ENCODE measurements around the gene PRMT2. TPM values are rescaled to one million over a fixed set of nuclear protein-coding genes. Genes with fewer than 3 reads are reported as not detected.

The PRMT2 gene
- total RNA-seq, 1 experiment from 2014 or later, result 114 TPM

DNA sequence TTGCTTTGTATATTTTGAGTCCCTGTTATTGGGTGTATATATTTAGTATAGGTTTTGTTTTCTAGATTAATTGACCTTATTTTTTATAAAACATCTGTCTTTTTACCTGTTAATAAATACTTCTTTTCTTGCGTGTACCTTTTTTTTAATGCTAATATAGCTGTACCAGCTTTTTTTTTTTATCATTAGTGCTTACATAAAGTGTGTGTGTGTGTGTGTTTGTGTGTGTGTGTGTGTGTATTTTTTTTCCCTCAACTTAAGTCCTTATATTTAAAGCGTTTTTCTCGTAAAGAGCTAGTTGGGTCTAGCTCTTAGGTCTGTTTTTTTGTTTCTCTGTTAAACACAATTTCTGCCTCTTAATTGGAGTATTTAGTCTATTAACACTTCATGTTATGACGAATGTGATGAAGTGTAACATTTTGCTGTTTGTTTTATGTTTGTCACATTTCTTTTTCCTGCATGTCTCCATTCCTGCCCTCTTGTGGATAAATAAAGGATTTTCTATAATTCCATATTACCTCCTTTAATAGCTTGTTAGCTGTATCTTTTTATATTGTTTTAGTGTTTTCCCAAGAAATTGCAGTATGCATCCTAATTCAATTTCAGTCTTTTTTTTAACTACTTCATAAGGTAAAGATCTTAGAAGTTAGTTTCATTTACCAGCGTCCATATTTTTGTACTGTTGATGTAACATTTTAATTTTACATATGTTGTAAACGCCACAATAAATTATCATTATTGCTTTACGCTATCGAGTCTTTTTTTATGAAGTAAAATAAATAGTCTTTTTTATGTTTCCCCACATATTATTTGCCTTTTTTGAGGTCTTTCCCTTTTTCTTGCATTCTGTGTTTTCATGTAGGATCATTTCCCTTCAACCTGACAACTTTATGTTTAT lies 4.3 kb downstream of the PRMT2 start:
- DNase-seq (ENCODE audit: low read depth in 1 of 2, low spot score in 2 of 2), result peak in 1 of 2 experiments; percentile 29

DNA sequence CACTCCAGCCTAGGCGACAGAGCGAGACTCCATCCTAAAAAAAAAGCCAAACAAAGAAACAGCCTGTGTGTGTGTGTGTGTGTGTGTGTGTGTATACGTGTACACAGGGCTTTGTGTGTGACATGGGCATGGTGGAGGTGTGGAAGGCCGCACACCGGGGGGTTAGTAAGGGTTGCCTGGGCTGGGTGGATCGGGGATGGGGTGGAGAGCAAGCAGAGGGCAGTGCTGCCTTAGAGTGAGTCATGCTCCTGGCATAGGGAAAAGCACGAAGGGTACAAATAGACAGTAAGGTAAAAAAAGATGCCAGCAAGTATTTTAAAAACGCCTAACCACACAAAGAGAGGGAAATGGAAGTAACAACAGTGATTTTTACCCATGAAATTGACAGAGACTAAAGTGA lies 6.2 kb downstream of the PRMT2 start:
- Histone ChIP-seq H3K4me3 (no peak overlapping the region), H3K27ac (no peak overlapping the region), H3K4me1 (replicated peaks) (peaks cover 11% of the 10 kb centered on the region; the same call in 1 of the 2 replicates), H3K36me3 (peaks cover 60% of the 10 kb centered on the region), H3K9me3 (replicated peaks) (no peaks in the 10 kb centered on the region), H3K27me3 (replicated peaks) (no peaks in the 10 kb centered on the region)
- DNase-seq (ENCODE audit: low read depth in 1 of 2, low spot score in 2 of 2), result no peak

More for the DNA sequence above, 4.3 kb downstream of the PRMT2 start:
- no peaks in the 10 kb centered on the region for H3K9me3 ChIP-seq (replicated peaks)
- H3K36me3 ChIP-seq, result peaks cover 50% of the 10 kb centered on the region
- H3K27me3 ChIP-seq (replicated peaks), result no peaks in the 10 kb centered on the region
- H3K4me3 ChIP-seq, result no peak overlapping the region
- H3K4me1 ChIP-seq (replicated peaks), result peaks cover 21% of the 10 kb centered on the region
- no peak overlapping the region for H3K27ac ChIP-seq

DNA sequence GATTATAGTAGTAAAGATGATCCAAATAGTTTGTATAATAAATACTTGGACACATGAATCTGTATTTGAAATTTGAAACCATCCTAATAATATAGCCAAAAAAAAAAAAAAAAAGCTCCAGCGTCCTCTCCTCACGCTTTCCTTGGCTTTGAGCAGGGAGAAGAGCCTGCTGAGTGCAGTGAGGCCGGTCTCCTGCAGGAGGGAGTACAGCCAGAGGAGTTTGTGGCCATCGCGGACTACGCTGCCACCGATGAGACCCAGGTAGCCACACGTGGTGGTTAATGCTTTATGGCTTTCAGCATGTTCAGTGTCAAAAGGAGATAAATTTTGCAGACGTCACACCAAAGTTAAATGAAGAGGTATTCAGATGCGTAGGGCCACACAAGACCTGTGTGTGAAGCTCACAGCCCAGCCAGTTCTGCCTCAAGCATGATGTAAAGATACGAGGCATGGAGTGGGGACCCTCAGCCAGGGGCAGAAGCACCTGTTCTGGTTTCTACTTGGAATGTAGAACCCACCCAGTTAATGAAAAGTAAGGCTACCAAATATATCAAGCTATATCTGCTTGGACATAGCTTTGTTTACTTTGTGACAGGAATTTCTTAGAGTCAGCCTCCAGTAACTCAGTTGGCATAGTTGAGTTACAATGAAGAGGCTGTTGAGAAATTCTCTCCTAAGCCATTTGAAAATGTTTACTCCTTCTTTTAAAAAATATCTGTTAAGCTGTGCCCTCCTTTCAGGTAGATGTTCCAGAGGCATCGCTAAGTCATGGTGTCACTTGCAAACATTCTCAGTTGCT lies 8.1 kb downstream of the PRMT2 start:
- peaks cover 61% of the 10 kb centered on the region for H3K36me3 ChIP-seq
- no peaks in the 10 kb centered on the region for H3K9me3 ChIP-seq (replicated peaks)
- DNase-seq (ENCODE audit: low read depth in 1 of 2, low spot score in 2 of 2), result no peak
- no peak overlapping the region for H3K4me3 ChIP-seq
- H3K27me3 ChIP-seq (replicated peaks), result no peaks in the 10 kb centered on the region
- no peak overlapping the region for H3K27ac ChIP-seq
- H3K4me1 ChIP-seq (replicated peaks), result no peaks in the 10 kb centered on the region

DNA sequence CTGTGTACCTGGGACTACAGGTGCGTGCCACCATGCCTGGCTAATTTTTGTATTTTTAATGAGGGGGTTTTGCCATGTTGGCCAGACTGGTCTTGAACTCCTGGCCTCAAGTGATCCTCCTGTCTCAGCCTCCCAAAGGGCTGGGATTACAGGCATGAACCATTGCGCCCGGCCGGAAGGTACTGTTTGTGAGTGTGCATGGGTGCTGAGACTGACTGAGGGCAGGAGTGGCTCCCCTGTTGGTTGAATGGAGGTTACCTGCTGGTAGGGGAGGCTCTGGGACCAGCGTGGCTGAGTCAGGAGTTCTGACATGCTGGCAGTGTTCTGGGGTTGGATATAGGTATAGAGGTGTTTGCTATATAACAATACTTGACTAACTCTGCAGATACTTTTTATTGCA lies 10.4 kb downstream of the PRMT2 start:
- no peaks in the 10 kb centered on the region for H3K4me1 ChIP-seq (replicated peaks)
- no peak overlapping the region for H3K27ac ChIP-seq
- DNase-seq (ENCODE audit: low read depth in 1 of 2, low spot score in 2 of 2), result no peak
- no peaks in the 10 kb centered on the region for H3K27me3 ChIP-seq (replicated peaks)
- H3K9me3 ChIP-seq (replicated peaks), result no peaks in the 10 kb centered on the region
- no peak overlapping the region for H3K4me3 ChIP-seq
- H3K36me3 ChIP-seq, result peaks cover 84% of the 10 kb centered on the region

DNA sequence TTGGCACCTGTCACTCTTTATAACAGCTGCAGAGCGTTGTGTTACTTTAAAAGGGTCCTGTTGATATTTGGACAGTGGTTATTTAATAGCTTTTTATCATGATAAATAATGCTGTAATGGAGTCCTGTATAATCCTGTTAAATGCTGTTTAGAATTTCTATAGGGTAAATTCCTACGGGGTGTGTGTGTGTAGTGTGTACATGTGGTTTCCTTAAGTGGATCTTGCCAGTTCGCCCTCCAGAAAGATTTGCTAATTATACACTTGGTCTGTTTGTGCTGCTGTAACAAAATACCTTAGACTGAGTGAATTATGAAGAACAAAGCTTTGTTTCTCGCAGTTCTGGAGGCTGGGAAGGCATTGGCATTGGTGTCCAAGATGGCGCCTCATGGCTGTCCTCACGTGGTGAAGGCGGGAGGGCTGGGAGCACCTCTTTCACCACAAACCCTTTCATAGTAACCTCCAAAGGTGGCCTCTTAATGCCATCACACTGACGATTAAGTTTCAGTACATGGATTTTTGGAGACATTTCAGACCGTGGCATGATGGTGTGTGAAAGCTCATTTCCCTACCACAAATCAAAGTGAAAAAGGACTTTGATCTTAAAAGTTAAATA lies 11.2 kb downstream of the PRMT2 start:
- Histone ChIP-seq H3K27ac (no peak overlapping the region), H3K36me3 (peaks cover 86% of the 10 kb centered on the region), H3K4me1 (replicated peaks) (no peaks in the 10 kb centered on the region)

DNA sequence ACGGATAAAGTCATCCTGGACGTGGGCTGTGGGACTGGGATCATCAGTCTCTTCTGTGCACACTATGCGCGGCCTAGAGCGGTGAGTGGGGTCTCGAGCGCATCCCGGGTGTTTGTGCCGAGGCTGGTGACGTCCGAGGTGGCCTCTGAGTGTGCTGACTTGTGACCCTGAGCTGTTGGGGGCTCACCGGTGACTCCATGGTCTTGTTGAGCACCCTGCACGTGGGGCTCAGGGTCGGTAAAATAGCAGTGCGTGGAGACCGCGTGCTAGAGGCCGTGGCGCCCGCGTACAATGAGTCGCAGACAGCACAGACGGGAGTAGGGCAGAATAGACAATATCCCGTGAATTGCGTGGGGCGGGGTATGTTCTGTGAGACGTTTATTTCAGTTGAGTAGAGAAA lies 13.1 kb downstream of the PRMT2 start:
- no peak for DNase-seq (ENCODE audit: low read depth in 1 of 2, low spot score in 2 of 2)
- Histone ChIP-seq H3K4me3 (no peak overlapping the region), H3K36me3 (peaks cover 93% of the 10 kb centered on the region), H3K27me3 (replicated peaks) (no peaks in the 10 kb centered on the region), H3K9me3 (replicated peaks) (no peaks in the 10 kb centered on the region), H3K27ac (no peak overlapping the region), H3K4me1 (replicated peaks) (no peaks in the 10 kb centered on the region)

More for the DNA sequence above, 11.2 kb downstream of the PRMT2 start:
- H3K9me3 ChIP-seq (replicated peaks), result no peaks in the 10 kb centered on the region
- no peaks in the 10 kb centered on the region for H3K27me3 ChIP-seq (replicated peaks)
- H3K4me3 ChIP-seq, result no peak overlapping the region
- no peak for DNase-seq (ENCODE audit: low read depth in 1 of 2, low spot score in 2 of 2)

DNA sequence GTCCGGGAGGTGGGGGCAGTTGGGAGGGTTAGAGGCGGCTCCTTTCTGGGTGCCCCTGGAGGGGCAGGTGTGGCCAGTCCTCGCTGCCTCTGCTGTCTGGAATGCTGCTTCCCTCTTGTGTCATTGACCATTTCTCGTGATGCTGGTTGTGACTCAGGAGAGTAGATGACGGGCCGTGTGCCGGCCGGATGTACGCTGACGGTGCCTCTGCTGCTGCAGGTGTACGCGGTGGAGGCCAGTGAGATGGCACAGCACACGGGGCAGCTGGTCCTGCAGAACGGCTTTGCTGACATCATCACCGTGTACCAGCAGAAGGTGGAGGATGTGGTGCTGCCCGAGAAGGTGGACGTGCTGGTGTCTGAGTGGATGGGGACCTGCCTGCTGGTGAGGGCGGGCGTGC lies 13.9 kb downstream of the PRMT2 start:
- H3K27me3 ChIP-seq (replicated peaks), result no peaks in the 10 kb centered on the region
- no peak overlapping the region for H3K27ac ChIP-seq
- H3K4me3 ChIP-seq, result no peak overlapping the region
- H3K4me1 ChIP-seq (replicated peaks), result no peaks in the 10 kb centered on the region
- H3K36me3 ChIP-seq, result peaks cover 93% of the 10 kb centered on the region
- 0 out of 2 replicates have a peak, but pooled peaks cover 3% of the 10 kb centered on the region for H3K9me3 ChIP-seq (replicated peaks)
- no peak for DNase-seq (ENCODE audit: low read depth in 1 of 2, low spot score in 2 of 2)

DNA sequence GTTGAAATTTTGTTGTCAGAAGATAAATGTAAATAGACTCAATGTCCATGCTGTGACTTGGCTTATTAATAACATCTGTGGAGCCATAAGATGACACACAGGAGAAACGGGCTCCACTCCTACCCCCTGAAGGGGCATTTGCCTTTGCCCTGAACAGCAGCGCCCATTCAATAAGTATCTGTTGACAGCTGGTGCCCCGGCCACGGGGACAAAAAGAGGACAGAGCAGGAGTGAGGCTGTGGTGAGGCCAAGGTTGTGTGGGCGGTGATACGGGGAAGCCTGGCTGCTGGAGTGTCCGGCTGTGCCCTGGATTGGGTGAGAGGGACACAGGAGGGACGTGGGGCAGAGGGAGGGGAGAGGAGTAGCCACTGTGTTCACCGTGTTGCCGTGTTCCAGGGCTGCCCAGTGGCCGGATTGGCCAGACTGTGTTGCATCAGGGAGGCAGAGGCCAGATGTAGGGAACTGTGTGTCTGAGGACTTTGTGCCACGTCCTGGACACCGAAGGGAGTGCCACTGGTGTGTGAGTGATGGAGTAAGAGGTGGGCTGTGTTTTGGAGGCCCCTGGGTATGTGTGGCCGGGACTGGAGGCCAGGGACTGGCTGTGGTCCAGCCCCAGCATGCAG lies 15.1 kb downstream of the PRMT2 start:
- H3K9me3 ChIP-seq (replicated peaks), result 0 out of 2 replicates have a peak, but pooled peaks cover 3% of the 10 kb centered on the region
- no peak overlapping the region for H3K27ac ChIP-seq
- H3K36me3 ChIP-seq, result peaks cover 95% of the 10 kb centered on the region
- no peak for DNase-seq (ENCODE audit: low read depth in 1 of 2, low spot score in 2 of 2)
- H3K4me3 ChIP-seq, result no peak overlapping the region
- no peaks in the 10 kb centered on the region for H3K4me1 ChIP-seq (replicated peaks)
- no peaks in the 10 kb centered on the region for H3K27me3 ChIP-seq (replicated peaks)

DNA sequence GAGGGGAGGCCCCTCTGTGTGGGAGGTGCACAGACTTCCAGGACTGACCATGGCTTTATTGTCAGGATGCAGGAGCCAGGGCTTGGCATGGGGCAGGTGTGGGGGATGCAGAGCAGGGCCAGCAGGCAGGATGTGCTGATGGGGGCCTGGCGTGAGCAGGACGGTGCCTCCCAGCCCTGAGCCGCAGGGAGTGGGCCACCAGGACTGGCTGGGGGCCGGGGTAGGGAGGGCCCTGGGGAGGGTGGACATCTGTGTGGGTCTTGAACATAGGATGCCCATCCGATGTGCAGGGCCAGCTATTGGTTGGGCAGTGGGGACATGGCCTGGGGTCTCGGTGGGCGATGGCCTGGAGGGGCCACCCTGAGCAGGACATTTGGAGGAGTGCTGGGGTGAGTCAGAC lies 15.6 kb downstream of the PRMT2 start:
- Histone ChIP-seq H3K9me3 (replicated peaks) (0 out of 2 replicates have a peak, but pooled peaks cover 3% of the 10 kb centered on the region), H3K27me3 (replicated peaks) (no peaks in the 10 kb centered on the region), H3K4me1 (replicated peaks) (no peaks in the 10 kb centered on the region), H3K4me3 (no peak overlapping the region), H3K27ac (no peak overlapping the region), H3K36me3 (peaks cover 95% of the 10 kb centered on the region)
- no peak for DNase-seq (ENCODE audit: low read depth in 1 of 2, low spot score in 2 of 2)

DNA sequence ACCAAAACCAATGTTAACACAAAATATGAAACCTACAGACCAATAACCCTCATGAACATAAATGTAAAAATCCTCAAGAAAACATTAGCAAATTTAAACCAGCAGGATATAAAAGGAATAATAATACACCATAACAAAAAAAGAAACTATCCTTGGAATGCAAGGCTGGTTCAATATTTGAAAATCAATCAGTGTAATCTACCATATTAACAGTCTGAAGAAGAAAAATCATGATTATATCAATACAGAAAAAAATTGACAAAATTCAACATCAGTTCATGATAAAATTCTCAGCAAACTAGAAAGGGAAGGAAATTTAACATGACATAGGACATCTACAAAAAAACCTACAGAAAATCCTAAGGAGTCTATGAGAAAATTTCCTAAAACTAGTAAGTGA lies 19.8 kb downstream of the PRMT2 start:
- DNase-seq (ENCODE audit: low read depth in 1 of 2, low spot score in 2 of 2), result no peak
- Histone ChIP-seq H3K27me3 (replicated peaks) (no peaks in the 10 kb centered on the region), H3K36me3 (peaks cover 86% of the 10 kb centered on the region), H3K27ac (no peak overlapping the region), H3K4me1 (replicated peaks) (no peaks in the 10 kb centered on the region), H3K4me3 (no peak overlapping the region), H3K9me3 (replicated peaks) (0 out of 2 replicates have a peak, but pooled peaks cover 3% of the 10 kb centered on the region)

DNA sequence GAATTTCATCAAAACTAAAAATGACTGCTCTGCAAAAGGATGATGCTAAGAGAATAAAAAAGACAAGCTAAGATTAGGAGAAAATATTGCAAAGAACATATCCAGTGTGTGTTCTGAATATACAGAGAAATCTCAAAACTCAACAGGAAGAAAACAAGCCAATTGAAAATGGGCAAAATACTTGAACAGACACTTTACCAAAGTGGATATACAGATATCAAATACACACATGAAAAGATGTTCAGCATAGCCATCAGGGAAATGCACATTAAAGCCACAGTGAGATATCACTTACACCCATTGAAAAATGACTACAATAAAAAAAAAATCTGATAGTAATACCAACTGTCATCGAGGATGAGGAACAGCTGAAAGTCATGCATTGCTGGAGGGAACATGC lies 21.3 kb downstream of the PRMT2 start:
- Histone ChIP-seq H3K4me1 (replicated peaks) (peaks cover 5% of the 10 kb centered on the region), H3K27ac (no peak overlapping the region), H3K9me3 (replicated peaks) (0 out of 2 replicates have a peak, but pooled peaks cover 3% of the 10 kb centered on the region), H3K36me3 (peaks cover 81% of the 10 kb centered on the region), H3K4me3 (no peak overlapping the region), H3K27me3 (replicated peaks) (no peaks in the 10 kb centered on the region)
- no peak for DNase-seq (ENCODE audit: low read depth in 1 of 2, low spot score in 2 of 2)

DNA sequence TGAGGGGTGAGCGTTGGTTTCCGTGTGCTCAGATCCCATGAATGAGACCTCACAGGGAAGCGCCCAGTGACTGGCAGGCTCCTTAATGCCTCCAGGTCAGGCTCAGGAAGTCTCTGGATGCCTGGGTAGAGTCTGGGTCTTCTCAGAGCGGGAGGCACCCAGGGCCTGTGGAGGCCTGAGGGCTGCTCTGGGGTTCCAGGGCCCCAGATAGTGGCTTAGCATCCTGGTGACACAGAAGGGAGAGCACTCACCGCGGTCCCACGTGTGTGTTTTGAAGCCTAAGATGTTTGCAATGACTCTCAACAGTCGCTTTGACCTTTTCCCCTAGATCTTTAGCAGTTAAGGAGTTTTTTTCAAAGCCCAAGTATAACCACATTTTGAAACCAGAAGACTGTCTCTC lies 25.0 kb downstream of the PRMT2 start:
- Histone ChIP-seq H3K27ac (no peak overlapping the region), H3K4me1 (replicated peaks) (peaks cover 15% of the 10 kb centered on the region), H3K36me3 (peaks cover 64% of the 10 kb centered on the region), H3K4me3 (no peak overlapping the region), H3K27me3 (replicated peaks) (no peaks in the 10 kb centered on the region), H3K9me3 (replicated peaks) (no peaks in the 10 kb centered on the region)
- no peak for DNase-seq (ENCODE audit: low read depth in 1 of 2, low spot score in 2 of 2)

DNA sequence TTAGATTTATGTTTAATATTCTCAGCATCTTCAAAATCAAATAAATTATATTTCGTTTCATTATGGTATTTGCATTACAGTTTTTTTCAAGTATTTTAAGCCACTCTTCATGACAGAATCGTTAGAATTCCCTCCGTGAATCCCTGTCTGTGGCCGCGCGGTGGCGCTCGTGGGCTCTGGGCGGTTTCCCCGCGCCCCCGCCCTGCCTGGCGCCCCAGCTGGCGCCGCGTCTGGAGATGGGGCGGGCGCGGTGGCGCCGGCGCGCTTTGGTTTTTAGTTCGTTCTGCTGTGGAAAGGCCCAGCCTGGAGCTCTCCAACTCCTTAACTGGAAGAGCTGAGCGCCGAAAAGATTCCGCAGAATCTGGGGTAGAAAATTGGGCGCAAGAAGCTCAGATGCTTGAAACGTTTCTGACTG lies 25.7 kb downstream of the PRMT2 start:
- no peaks in the 10 kb centered on the region for H3K9me3 ChIP-seq (replicated peaks)
- peak overlapping the region; percentile 33 for H3K4me3 ChIP-seq
- DNase-seq (ENCODE audit: low read depth in 1 of 2, low spot score in 2 of 2), result peak; percentile 63 to 77
- peaks cover 60% of the 10 kb centered on the region for H3K36me3 ChIP-seq
- no peaks in the 10 kb centered on the region for H3K27me3 ChIP-seq (replicated peaks)
- H3K27ac ChIP-seq, result no peak overlapping the region
- peaks cover 18% of the 10 kb centered on the region for H3K4me1 ChIP-seq (replicated peaks)
